ENCODE results near the gene ATXN7L2. TPM values are rescaled to one million over a fixed set of nuclear protein-coding genes. Genes with fewer than 3 reads are reported as not detected.

Gene ATXN7L2
- total RNA-seq, 1 donor from 2014 or later: 5.9 TPM

GRCh38 chr1:109499081-109499480, 15.4 kb downstream of the ATXN7L2 start:
- DNase-seq (ENCODE audit: low spot score in 2 of 2): no peak
- Histone ChIP-seq H3K27me3 (no peaks in the 10 kb centered on the region), H3K4me1 (peaks cover 16 to 40% of the 10 kb centered on the region in 2 donors), H3K27ac (peak overlapping the region; percentile 53 to 64), H3K4me3 (no peak overlapping the region), H3K36me3 (peaks cover 13 to 25% of the 10 kb centered on the region in 2 donors), H3K9me3 (no peaks in the 10 kb centered on the region)
- TF ChIP-seq CTCF (IDR thresholded peaks at IDR 0.05): no peak
- intact Hi-C loops (cut with DNase I): no loop called here

GRCh38 chr1:109499661-109500536, 16.2 kb downstream of the ATXN7L2 start:
- Histone ChIP-seq H3K36me3 (peaks cover 13 to 25% of the 10 kb centered on the region in 2 donors), H3K4me1 (peaks cover 12 to 35% of the 10 kb centered on the region in 2 donors), H3K4me3 (no peak overlapping the region), H3K27me3 (no peaks in the 10 kb centered on the region), H3K9me3 (no peaks in the 10 kb centered on the region), H3K27ac (peak overlapping the region; percentile 53 to 64)
- TF ChIP-seq CTCF (IDR thresholded peaks at IDR 0.05): peak in 2 of 3 experiments; percentile 14 to 35
- DNase-seq (ENCODE audit: low spot score in 2 of 2): peak in 1 of 2 donors; percentile 72
- intact Hi-C loops (cut with DNase I): no loop called here

GRCh38 chr1:109500941-109501381, 17.3 kb downstream of the ATXN7L2 start:
- no peak for TF ChIP-seq CTCF (IDR thresholded peaks at IDR 0.05)
- Histone ChIP-seq H3K36me3 (peaks cover 10 to 22% of the 10 kb centered on the region in 2 donors), H3K4me1 (peaks cover 9 to 31% of the 10 kb centered on the region in 2 donors), H3K9me3 (no peaks in the 10 kb centered on the region), H3K27me3 (no peaks in the 10 kb centered on the region), H3K27ac (peak overlapping the region; percentile 53 to 64), H3K4me3 (no peak overlapping the region)
- peak in 1 of 2 donors; percentile 75 for DNase-seq (ENCODE audit: low spot score in 2 of 2)
- intact Hi-C loops (cut with DNase I): no loop called here

- Histone ChIP-seq H3K27ac (peak overlapping the region; percentile 53 to 64), H3K9me3 (no peaks in the 10 kb centered on the region), H3K36me3 (peaks cover 3 to 13% of the 10 kb centered on the region in 2 donors), H3K27me3 (no peaks in the 10 kb centered on the region), H3K4me3 (no peak overlapping the region), H3K4me1 (peaks cover 9 to 31% of the 10 kb centered on the region in 2 donors)
- intact Hi-C loops (cut with DNase I): no loop called here
- no peak for DNase-seq (ENCODE audit: low spot score in 2 of 2)
- no peak for TF ChIP-seq CTCF (IDR thresholded peaks at IDR 0.05)
Measured at GRCh38 chr1:109501644-109502363, 18.1 kb downstream of the ATXN7L2 start.

GRCh38 chr1:109502364-109502851, 18.7 kb downstream of the ATXN7L2 start:
- Histone ChIP-seq H3K27ac (peak overlapping the region in 1 of 2 donors; percentile 53), H3K4me1 (peaks cover 9 to 31% of the 10 kb centered on the region in 2 donors), H3K9me3 (no peaks in the 10 kb centered on the region), H3K27me3 (no peaks in the 10 kb centered on the region), H3K36me3 (peaks cover 0 to 7% of the 10 kb centered on the region in 2 donors), H3K4me3 (no peak overlapping the region)
- TF ChIP-seq CTCF (IDR thresholded peaks at IDR 0.05): no peak
- DNase-seq (ENCODE audit: low spot score in 2 of 2): no peak
- intact Hi-C loops (cut with DNase I): no loop called here
